NCI-H2227 (cell line): ENCODE measurements around the gene STK32B.

ENCODE experiments used
- DNase-seq: peaks from one replicate; lab custom pipeline; 2025; ENCODE audit not compliant: unreplicated experiment; lab: John Stamatoyannopoulos, UW

STK32B gene

DNA sequence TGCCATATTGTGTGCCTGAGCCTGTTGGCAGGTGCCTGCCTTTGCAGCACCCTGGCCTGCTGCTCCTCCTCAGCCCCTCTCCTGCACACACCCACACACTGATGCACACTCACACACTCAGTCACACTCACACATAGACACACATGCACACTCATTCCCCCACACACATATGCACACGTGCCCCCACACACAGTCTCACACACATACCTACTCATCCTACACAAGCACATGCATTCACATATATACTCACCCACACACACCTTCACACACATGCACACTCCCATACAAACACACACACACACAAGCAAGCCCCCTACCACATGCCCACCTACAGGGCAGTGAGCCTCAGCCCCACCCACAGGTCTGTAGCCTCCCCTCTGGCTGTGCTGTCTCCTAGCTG, 412.1 kb downstream of the STK32B start:
- no peak for DNase-seq

- no peak for DNase-seq
These were observed 412.8 kb downstream of the STK32B start for GRCh38 chr4:5463936-5464650.

- DNase-seq, result no peak
These were observed 414.2 kb downstream of the STK32B start for GRCh38 chr4:5465529-5465928.

DNA sequence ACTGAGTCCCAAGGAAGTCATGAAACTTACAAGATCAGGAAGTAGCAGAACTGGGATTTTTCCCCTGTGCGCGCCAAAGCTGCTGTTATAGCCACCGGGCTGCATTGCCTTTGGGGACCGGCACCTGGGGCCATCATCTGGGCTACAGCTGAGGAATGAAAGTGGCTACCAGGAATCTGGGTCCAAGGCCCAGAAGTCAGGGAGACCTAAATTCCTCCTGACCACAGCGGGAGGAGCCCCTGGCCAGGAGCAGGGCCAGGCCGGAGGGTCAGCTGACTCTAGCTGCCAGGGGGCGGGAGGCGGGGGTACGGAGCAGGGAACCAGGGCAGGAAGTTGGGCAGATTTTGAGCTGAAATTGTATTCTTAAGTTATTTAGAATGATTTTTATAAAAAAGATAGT, 414.7 kb downstream of the STK32B start:
- no peak for DNase-seq

DNA sequence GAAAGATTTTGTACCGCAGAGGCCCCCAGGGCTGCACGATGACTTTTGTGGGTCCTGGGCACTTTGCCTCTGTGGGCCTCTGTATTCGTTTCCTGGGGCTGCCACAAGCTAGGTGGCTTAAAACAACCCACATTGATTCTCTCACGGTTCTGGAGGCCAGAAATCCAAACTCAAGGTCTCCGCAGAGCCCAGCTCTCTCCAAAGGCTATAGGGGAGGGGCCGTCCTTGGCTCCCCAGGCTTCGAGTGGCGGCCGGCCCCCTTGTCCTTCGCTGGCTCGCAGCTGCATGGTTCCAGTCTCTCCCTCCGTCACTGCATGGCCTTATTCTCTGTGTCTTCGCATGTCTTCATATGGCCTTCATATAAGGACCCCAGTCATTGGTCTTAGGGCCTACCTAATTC, 415.8 kb downstream of the STK32B start:
- no peak for DNase-seq

DNA sequence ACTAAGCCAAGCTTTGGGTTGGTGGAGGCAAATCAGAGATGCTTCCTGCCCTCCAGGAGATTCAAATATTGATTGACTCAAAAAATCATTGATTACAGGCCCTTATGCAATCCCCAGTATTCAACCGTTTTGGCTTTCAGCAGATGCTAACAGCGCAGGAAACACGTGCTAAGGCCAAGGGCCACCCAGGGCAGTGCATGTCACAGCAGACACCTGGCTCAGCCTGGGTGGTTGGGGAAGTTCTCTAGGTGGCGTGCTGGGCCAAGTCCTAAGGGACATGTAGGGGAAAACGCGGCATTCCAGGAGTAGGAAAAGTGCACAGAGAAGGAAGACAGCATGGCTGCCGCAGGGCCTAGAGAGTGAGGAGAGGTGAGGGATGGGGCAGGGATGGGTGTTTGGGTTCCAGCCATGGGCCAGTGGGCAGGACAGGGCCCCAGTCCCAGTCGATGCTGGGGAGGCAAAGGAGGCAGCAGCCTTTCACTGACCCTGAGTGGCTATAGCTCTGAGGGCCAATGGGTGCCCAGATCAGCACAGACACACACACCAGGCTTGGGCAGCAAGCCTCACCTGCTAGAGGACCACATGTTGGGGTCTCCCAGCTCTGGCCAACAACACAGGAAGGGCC, 418.0 kb downstream of the STK32B start:
- DNase-seq, result no peak

- no peak for DNase-seq
These were observed 418.6 kb downstream of the STK32B start for GRCh38 chr4:5469861-5470260.

DNA sequence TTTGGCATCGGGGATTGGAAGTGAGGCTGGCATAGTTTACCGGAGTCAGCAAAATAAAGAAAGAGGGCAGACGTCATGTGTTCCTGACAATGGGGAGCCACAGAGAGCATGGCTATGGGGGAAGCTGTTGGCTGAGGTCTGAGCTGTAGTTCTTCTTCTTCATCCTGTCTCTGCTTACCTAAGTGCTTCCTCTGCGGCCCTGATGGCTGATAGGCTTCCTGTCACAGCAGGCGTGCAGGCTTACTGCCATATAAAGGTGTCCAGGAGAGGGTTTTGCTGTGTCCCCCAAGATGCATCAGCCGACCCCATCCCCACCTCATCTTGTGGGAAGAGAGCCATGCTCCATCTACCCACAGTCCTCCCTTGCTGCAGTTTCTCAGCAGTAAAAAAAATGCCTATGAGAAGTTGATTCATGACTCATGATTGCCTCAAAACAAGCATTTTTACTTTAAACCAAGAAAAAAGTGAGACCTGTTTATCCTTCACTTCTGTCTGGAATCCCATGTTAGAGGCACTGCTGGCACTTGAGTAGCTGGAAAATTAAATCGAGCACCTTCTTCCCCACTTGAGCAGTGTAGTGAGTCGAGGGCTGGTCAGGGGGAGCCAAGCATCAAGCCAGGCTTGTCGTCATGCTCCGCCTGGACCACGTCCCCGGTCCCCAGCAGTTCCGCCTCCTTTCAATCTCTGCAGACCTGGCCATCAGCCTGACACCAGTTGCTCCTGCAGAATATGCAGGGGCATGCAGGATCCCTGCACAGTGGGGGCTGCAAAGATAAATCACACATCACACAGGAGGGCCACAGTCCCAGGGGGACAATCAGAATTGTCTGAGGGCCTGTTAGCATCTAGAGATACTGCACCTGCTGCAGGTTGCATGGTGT, 419.3 kb downstream of the STK32B start:
- DNase-seq, result no peak

DNA sequence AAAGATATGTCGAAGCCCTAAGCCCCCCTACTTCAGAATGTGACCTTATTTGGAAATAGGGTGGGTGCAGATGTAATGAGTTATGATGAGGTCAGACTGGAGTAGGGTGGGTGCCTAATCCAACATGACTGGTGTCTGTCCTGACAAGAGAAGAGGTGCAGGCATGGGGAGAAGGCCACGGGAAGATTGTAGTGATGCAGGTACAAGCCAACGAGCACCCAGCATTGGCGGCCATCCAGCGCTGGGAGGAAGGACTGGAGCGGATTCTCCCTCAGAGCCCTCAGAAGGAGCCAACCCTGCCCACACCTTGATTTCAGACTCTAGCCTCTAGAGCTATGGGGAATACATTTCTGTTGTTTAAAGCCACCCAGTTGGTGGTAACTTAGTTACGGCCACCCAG, 419.9 kb downstream of the STK32B start:
- DNase-seq, result no peak

- DNase-seq, result no peak
These were observed 420.4 kb downstream of the STK32B start for GRCh38 chr4:5471691-5472090.

GRCh38 chr4:5472160-5472591, 420.9 kb downstream of the STK32B start:
- DNase-seq, result no peak

DNA sequence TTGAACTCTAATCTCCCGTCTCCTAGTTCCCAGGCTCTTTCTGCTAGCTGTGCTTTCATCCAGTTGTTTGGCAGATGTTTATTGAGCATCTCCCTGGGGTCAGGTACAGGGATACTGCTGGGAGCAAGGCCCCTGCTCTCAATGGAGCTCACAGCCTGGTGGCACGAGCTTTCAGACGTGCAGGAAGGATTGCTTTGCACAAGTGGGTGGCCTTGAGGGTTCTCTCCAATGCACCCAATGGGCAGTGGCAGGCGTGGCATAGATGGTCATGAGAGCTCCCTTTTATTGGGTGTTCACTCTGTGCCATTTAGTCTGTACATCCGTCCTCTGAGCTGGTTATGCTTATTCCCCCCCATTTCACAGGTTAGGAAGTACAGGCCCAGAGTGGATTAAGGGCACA, 421.8 kb downstream of the STK32B start:
- DNase-seq, result no peak

GRCh38 chr4:5474756-5475155, 423.5 kb downstream of the STK32B start:
- no peak for DNase-seq

DNA sequence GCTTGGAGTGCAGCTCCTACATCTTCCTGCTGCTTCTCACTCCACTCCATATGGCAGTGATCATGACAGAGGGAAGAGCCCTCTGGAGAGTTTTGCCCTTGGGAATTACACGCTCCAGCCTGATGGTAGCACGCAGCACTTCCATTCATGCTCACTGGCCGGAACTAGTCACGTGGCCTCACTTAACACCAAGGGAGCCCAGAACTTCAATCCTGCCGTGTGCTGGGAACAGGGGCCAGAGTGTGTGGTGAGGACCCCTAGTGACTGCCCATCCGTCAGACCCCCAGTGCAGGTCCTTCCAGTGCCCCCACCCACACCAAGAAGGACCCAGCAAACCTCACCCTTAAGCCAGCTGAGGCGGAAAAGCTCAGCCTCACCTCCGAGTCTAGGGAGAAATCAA, 426.3 kb downstream of the STK32B start:
- no peak for DNase-seq

- no peak for DNase-seq
These were observed 426.9 kb downstream of the STK32B start for GRCh38 chr4:5478169-5478568.

DNA sequence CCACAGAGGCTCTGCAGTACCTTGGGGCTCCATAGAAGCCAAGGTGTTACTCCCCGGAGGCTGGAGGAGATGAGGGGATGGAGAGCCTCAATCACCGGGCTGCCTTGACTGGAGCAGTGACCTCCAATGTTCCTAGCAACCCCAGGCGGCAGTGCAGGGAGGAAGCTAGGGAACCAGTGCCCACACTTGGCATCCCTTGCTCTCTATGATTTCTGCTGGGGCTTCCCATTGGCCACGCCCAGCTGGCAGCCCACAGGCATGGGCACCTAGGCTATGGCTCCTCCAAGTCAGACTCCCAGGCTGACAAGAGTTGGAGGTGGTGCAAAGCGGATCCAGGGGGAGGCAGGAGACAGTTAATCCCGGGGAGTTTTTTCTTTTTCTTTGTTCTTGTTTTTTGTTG, 427.4 kb downstream of the STK32B start:
- no peak for DNase-seq

DNA sequence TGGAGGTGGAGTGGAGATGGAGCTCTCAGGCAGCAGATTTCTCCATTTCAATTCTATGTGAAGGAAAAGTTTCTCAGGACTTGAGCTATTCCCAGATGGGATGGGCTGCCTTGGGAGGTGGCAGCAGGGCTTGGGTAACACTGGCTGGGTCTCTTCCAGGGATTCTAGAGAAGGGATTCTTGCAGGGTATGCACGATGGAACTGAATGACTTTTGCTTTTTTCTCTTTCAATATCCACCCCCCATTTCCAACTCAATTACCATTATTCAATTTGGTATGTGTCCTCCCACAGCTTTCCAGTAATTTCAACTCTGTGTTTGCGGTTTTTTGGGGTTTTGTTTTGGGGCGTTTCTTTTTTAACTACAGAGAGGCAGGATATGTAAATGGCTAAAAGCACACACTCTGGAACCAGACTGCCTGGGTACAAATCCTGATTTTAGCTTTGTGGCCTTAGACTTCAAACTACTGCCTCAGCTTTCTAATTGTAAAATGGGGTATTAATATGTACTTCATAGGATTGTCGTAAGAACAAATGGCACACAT, 428.3 kb downstream of the STK32B start:
- DNase-seq, result no peak

GRCh38 chr4:5488413-5488812, 437.1 kb downstream of the STK32B start:
- DNase-seq, result no peak

DNA sequence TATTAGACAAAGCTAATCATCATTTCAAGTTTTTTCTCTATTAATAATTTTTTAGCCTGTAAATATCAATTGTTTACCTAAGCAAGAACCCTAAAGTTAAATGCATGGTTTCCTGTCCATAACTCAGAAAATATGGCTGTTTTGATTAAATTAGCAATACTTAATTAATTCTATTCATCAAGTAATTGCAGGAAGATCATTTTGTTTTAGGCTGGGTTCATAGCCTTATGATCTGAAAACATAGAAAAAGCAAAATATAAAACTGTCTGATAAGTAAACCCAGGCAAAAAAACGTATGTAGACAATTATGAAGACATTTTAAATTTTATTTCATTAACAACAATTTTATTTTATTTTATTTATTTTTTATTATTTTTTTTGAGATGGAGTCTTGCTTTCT, 438.0 kb downstream of the STK32B start:
- DNase-seq, result no peak

- DNase-seq, result no peak
These were observed 446.2 kb downstream of the STK32B start for GRCh38 chr4:5497489-5497888.

GRCh38 chr4:5500165-5500564, 448.9 kb downstream of the STK32B start:
- DNase-seq, result no peak
